AG09309 (cell line): Measurements from ENCODE around the gene RCSD1.
"Not testable (repeated sequence)": the region's sequence is repeated elsewhere in the genome, so short reads cannot be mapped to it uniquely, and the experiment has no call there.

ENCODE experiments used
- DNase-seq: peaks from one replicate; pipeline ENCODE4 v3.0.0-alpha.2; 2010; ENCODE audit warnings: low read depth
- H3K4me3 ChIP-seq: 2 replicates; pipeline ENCODE4 v1.5.1; 2011; ENCODE audit warnings: mild to moderate bottlenecking, low read depth, low read length, moderate library complexity; ENCODE audit not compliant: control insufficient read depth
- TF ChIP-seq, protein P1 (sequence below): IDR thresholded peaks from 2 replicates; pipeline ENCODE4 v1.5.1; 2011; ENCODE audit warnings: mild to moderate bottlenecking, low read depth, low read length, inconsistent platforms; ENCODE audit not compliant: insufficient read depth, control insufficient read depth; ENCODE audit errors: missing control alignments

RCSD1 gene

DNA sequence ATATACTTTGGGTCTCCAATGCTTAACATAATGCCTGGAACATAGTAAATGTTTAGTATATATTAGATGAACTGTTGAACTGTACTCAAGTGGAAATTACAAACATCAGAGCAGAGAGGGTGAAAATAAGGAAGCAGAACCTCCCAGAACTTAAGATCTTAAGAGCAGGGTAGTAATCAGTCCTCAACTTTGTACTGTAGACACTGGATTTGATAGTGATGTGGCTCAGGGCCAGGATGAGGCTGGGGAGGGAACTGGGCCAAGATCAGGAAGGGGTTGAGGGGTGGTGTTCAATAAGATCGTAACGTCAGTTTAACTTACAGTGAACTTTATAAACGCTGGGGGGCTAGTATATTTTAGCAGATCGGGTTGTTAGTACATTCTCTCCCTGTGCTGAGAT, 107.1 kb downstream of the RCSD1 start:
- no peak for DNase-seq
- TF ChIP-seq, protein P1, sequence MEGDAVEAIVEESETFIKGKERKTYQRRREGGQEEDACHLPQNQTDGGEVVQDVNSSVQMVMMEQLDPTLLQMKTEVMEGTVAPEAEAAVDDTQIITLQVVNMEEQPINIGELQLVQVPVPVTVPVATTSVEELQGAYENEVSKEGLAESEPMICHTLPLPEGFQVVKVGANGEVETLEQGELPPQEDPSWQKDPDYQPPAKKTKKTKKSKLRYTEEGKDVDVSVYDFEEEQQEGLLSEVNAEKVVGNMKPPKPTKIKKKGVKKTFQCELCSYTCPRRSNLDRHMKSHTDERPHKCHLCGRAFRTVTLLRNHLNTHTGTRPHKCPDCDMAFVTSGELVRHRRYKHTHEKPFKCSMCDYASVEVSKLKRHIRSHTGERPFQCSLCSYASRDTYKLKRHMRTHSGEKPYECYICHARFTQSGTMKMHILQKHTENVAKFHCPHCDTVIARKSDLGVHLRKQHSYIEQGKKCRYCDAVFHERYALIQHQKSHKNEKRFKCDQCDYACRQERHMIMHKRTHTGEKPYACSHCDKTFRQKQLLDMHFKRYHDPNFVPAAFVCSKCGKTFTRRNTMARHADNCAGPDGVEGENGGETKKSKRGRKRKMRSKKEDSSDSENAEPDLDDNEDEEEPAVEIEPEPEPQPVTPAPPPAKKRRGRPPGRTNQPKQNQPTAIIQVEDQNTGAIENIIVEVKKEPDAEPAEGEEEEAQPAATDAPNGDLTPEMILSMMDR, result no peak

DNA sequence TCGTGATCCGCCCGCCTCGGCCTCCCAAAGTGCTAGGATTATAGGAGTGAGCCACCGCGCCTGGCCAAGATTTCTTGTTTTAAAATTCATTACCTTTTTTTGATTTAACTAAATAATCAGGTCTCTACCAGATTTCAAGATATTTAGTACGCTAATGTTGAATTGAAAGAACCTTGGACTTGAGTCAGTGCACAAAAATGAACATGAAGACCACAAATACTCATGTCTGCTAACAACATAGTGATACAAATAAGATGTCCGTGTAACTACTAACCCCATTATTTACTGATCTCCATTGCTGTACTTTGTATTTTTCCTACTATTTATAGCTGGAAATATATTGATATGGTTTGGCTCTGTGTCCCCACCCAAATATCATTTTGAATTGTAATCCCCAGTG, 108.1 kb downstream of the RCSD1 start:
- TF ChIP-seq, protein P1, result no peak
- H3K4me3 ChIP-seq, result no peak overlapping the region
- no peak for DNase-seq

More for the DNA sequence above, 107.1 kb downstream of the RCSD1 start:
- H3K4me3 ChIP-seq, result no peak overlapping the region

DNA sequence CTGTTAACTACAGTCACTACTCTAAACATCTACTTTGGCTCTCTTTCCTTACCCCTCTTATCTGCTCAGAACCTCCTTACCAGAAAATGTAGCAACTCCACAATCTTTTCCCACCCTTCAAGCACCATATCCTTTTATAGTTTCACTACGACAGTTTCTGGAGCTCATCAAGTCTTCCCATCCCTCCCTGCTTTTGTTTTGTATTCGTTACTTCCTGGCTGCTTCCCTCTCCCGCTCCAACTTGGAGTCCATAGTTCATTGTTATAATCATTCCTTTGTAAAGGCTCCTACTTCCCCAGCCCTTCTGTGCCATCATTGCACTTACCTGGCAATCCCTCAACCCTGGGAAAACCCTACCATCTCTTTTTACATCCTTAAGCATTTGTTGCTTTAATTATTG, 109.7 kb downstream of the RCSD1 start:
- DNase-seq, result no peak
- H3K4me3 ChIP-seq, result no peak overlapping the region
- TF ChIP-seq, protein P1, result no peak

- not testable (repeated sequence) for DNase-seq, H3K4me3 ChIP-seq
Observed at GRCh38 chr1:167741103-167741502, 111.1 kb downstream of the RCSD1 start.

- DNase-seq, H3K4me3 ChIP-seq: not testable (repeated sequence)
Observed at GRCh38 chr1:167742392-167743057, 112.5 kb downstream of the RCSD1 start.

DNA sequence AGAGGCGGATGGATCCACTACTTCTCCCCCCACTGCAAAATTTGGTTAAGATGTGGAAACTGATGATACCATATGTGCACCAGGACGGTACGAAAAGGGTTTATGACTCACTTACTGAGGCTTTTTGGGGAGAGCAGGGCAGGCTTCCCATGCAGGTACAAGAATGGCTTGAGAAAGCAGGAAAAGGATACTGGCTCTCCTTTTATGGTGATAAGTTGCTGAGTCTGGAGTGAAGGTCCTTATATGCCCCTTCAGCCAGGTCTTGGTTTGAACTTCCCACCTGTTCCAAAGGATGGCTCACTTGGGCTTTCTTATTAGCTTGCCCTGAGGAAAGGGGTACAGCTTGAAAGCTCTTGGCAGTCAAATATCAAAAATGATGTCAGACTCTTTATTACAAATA, 114.9 kb downstream of the RCSD1 start:
- no peak for DNase-seq
- no peak overlapping the region for H3K4me3 ChIP-seq
- TF ChIP-seq, protein P1, result no peak

- no peak overlapping the region for H3K4me3 ChIP-seq
- TF ChIP-seq, protein P1, result no peak
- no peak for DNase-seq
Observed at GRCh38 chr1:167746013-167746672, 116.1 kb downstream of the RCSD1 start.

DNA sequence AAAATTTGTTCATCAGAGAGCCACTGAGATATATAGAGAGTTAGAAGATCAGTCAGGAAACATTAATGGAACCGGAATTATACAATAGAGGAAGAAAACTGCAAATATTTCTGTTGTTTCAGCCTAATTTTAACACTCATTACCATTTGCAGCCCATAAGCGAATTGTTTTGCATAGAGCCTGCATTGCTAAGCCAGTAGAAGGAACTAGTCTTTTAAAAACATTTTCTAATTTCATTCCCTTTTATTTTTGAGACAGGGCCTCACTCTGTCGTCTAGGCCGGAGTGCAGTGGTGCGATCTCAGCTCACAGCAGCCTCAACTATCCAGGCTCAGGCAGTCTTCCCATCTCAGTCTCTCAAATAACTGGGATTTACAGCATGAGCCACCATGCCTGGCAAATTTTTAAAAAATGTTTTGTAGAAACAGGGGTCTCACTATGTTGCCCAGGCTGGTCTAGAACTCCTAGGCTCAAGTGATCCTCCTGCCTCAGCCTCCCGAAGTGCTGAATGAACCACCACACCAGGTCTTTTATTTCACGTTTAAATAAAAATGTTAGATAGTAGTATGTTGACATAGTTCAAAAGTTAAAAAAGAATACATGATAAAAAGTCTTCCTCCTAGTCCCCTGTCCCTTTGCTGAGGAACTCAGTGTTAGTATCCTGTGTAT, 117.1 kb downstream of the RCSD1 start:
- DNase-seq, result no peak
- H3K4me3 ChIP-seq, result no peak overlapping the region
- TF ChIP-seq, protein P1, result no peak
